Measurements from ENCODE around the gene STK10. TPM values are rescaled to one million over a fixed set of nuclear protein-coding genes. Genes with fewer than 3 reads are reported as not detected.

The STK10 gene
- total RNA-seq, 1 experiment from 2014 or later = 25.7 TPM

- DNase-seq (no peak), ATAC-seq (no peak)
- Histone ChIP-seq H3K4me2 (ENCODE audit: low read length) (no peak overlapping the region), H3K9me2 (replicated peaks; ENCODE audit: low read length) (no peaks in the 10 kb centered on the region), H3F3A (ENCODE audit: low read length, unreplicated experiment) (no peaks in the 10 kb centered on the region), H4K20me1 (ENCODE audit: low read length) (no peaks in the 10 kb centered on the region; the same call in 1 of the 2 replicates), H3K27me3 (ENCODE audit: low read length) (no peaks in the 10 kb centered on the region), H3K36me3 (ENCODE audit: low read depth, low read length) (0 out of 2 replicates have a peak, but pooled peaks cover 3% of the 10 kb centered on the region), H3K9ac (ENCODE audit: low read length) (no peak overlapping the region), H3K27ac (ENCODE audit: low read length) (no peak overlapping the region), H2AFZ (ENCODE audit: low read length) (no peak overlapping the region), H3K9me3 (ENCODE audit: low read length) (no peaks in the 10 kb centered on the region), H3K4me3 (ENCODE audit: low read length) (no peak overlapping the region), H3K4me1 (ENCODE audit: insufficient read depth, low read length) (no peaks in the 10 kb centered on the region), H3K79me2 (ENCODE audit: low read length) (peaks cover 2% of the 10 kb centered on the region)
- intact Hi-C loops (cut with micrococcal nuclease) = no loop called here
- no TSS peak for BruUV-seq (replicated peaks)
- ChIA-PET CTCF (no interaction called here), POLR2A (ENCODE audit: unreplicated experiment) (no interaction called here)
- TF ChIP-seq EZH2 (IDR thresholded peaks at IDR 0.05; ENCODE audit: low read length, unreplicated experiment) = no peak
These were observed 39.0 kb downstream of the STK10 start for GRCh38 chr5:172149073-172149472.

GRCh38 chr5:172148381-172148780 is 39.6 kb downstream of the STK10 start:
- DNase-seq (no peak), ATAC-seq (no peak)
- Histone ChIP-seq H3K36me3 (ENCODE audit: low read depth, low read length) (0 out of 2 replicates have a peak, but pooled peaks cover 3% of the 10 kb centered on the region), H3K79me2 (ENCODE audit: low read length) (peaks cover 9% of the 10 kb centered on the region), H3K9me2 (replicated peaks; ENCODE audit: low read length) (no peaks in the 10 kb centered on the region), H3K9me3 (ENCODE audit: low read length) (no peaks in the 10 kb centered on the region), H3K4me3 (ENCODE audit: low read length) (no peak overlapping the region), H3K27me3 (ENCODE audit: low read length) (no peaks in the 10 kb centered on the region), H3K27ac (ENCODE audit: low read length) (no peak overlapping the region), H3F3A (ENCODE audit: low read length, unreplicated experiment) (no peaks in the 10 kb centered on the region), H3K4me1 (ENCODE audit: insufficient read depth, low read length) (no peaks in the 10 kb centered on the region), H2AFZ (ENCODE audit: low read length) (no peak overlapping the region), H3K9ac (ENCODE audit: low read length) (no peak overlapping the region), H3K4me2 (ENCODE audit: low read length) (no peak overlapping the region), H4K20me1 (ENCODE audit: low read length) (no peaks in the 10 kb centered on the region; the same call in 1 of the 2 replicates)
- no TSS peak for BruUV-seq (replicated peaks)
- ChIA-PET CTCF (no interaction called here), POLR2A (ENCODE audit: unreplicated experiment) (no interaction called here)
- TF ChIP-seq, protein P1, sequence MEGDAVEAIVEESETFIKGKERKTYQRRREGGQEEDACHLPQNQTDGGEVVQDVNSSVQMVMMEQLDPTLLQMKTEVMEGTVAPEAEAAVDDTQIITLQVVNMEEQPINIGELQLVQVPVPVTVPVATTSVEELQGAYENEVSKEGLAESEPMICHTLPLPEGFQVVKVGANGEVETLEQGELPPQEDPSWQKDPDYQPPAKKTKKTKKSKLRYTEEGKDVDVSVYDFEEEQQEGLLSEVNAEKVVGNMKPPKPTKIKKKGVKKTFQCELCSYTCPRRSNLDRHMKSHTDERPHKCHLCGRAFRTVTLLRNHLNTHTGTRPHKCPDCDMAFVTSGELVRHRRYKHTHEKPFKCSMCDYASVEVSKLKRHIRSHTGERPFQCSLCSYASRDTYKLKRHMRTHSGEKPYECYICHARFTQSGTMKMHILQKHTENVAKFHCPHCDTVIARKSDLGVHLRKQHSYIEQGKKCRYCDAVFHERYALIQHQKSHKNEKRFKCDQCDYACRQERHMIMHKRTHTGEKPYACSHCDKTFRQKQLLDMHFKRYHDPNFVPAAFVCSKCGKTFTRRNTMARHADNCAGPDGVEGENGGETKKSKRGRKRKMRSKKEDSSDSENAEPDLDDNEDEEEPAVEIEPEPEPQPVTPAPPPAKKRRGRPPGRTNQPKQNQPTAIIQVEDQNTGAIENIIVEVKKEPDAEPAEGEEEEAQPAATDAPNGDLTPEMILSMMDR (conservative IDR thresholded peaks at IDR 0.05; ENCODE audit: low read depth, low read length) = no peak
- no peak for TF ChIP-seq EZH2 (IDR thresholded peaks at IDR 0.05; ENCODE audit: low read length, unreplicated experiment)
- no peak for TF ChIP-seq EZH2phosphoT487 (IDR thresholded peaks at IDR 0.05; ENCODE audit: borderline replicate concordance, low read length)
- intact Hi-C loops (cut with micrococcal nuclease) = no loop called here

- H3K79me2 ChIP-seq (ENCODE audit: low read length) = peaks cover 10% of the 10 kb centered on the region
- no peaks in the 10 kb centered on the region for H3K4me1 ChIP-seq (ENCODE audit: insufficient read depth, low read length)
- TF ChIP-seq, protein P1 (conservative IDR thresholded peaks at IDR 0.05; ENCODE audit: low read depth, low read length) = no peak
- TF ChIP-seq EZH2 (IDR thresholded peaks at IDR 0.05; ENCODE audit: low read length, unreplicated experiment) = no peak
- TF ChIP-seq EZH2phosphoT487 (IDR thresholded peaks at IDR 0.05; ENCODE audit: borderline replicate concordance, low read length) = no peak
- no peak overlapping the region for H3K27ac ChIP-seq (ENCODE audit: low read length)
- H4K20me1 ChIP-seq (ENCODE audit: low read length) = no peaks in the 10 kb centered on the region; the same call in 1 of the 2 replicates
- no peak overlapping the region for H3K9ac ChIP-seq (ENCODE audit: low read length)
- no peaks in the 10 kb centered on the region for H3K9me3 ChIP-seq (ENCODE audit: low read length)
- ChIA-PET POLR2A (ENCODE audit: unreplicated experiment) (no interaction called here), CTCF (no interaction called here)
- intact Hi-C loops (cut with micrococcal nuclease) = no loop called here
- no peaks in the 10 kb centered on the region for H3K9me2 ChIP-seq (replicated peaks; ENCODE audit: low read length)
- H3K4me3 ChIP-seq (ENCODE audit: low read length) = no peak overlapping the region
- 0 out of 2 replicates have a peak, but pooled peaks cover 3% of the 10 kb centered on the region for H3K36me3 ChIP-seq (ENCODE audit: low read depth, low read length)
- no peaks in the 10 kb centered on the region for H3F3A ChIP-seq (ENCODE audit: low read length, unreplicated experiment)
- no peaks in the 10 kb centered on the region for H3K27me3 ChIP-seq (ENCODE audit: low read length)
- DNase-seq (no peak), ATAC-seq (no peak)
- H2AFZ ChIP-seq (ENCODE audit: low read length) = no peak overlapping the region
- no TSS peak for BruUV-seq (replicated peaks)
- no peak overlapping the region for H3K4me2 ChIP-seq (ENCODE audit: low read length)
These were observed 40.2 kb downstream of the STK10 start for GRCh38 chr5:172147857-172148256.

Data from PC-3 (cell line).